WI38 (cell line): ENCODE data around the gene TFRC.
"Not testable (repeated sequence)": the region's sequence is repeated elsewhere in the genome, so short reads cannot be mapped to it uniquely, and the experiment has no call there.

Experiments used
- H3K4me3 ChIP-seq: 2 replicates; pipeline ENCODE4 v1.5.1; 2011; ENCODE audit warnings: low read depth, mild to moderate bottlenecking, control low read depth, low read length
- CTCF ChIP-seq: IDR thresholded peaks from 2 replicates; pipeline ENCODE4 v1.5.1; 2012; ENCODE audit warnings: low read depth, mild to moderate bottlenecking, control low read depth, low read length

TFRC gene

DNA sequence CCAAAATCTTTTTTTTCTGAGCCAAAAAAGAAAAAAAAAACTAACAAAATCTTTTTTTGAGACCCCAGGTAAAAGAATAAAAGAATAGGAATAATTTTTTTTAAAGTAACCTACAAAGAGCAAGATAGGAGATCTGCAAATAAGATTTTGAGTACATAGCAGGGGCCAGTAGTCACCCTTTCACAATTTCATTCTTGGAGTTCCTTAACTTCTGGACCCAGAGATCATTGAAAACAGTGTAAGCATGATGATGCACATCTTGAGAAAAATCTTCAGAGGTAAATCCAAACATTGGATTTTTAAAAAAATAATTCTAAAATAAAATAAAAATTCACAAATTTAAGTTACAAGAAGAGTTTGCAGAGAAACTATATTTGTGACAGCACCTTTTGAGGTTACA is 18.8 kb downstream of the TFRC start:
- TF ChIP-seq CTCF = no peak
- H3K4me3 ChIP-seq = no peak overlapping the region

DNA sequence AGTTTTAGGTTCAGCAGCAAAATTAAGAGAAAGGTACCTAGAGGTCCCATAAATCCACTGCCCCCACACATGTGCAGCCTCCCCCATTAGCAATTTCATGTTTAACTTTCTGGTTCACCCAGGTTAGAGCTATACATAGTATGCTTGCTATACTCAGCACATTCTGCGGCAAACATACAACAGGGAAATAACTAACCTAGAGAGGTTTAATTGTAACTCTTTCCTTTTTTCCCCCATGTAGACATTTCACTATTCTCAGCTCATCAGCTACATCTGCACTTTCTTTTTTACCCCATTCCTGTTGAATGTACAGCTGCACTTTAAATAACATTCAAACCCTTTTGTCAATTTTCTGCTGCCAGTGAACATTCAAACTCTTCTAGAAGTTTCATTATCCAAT is 21.1 kb downstream of the TFRC start:
- no peak overlapping the region for H3K4me3 ChIP-seq

DNA sequence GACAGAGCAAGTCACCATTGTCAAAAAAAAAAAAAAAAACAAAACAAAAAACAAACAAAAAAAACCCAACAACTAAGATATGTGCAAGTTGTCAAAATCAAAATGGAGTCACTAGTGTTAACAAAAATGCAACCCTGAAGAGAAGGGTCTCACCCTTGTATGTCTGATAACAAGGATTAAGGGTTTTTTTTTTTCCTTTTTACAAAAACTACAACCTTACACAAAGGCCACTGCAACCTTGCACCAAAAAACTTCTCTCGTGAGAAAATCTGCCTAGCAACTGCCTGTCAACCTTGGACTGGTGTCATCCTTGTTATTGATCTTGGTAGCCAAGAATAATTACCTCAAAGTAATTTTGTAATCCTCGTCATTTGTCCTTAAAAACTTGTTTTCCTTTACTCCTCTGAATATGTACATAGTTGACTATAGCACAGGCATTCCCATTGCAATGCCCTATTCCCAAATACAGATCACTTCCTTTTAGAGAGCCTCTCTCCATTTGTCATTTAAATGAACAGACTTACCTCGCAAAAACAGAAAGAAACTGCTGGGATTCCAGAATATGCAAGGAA is 24.0 kb downstream of the TFRC start:
- no peak for TF ChIP-seq CTCF
- no peak overlapping the region for H3K4me3 ChIP-seq

More for the DNA sequence above, 21.1 kb downstream of the TFRC start:
- no peak for TF ChIP-seq CTCF

DNA sequence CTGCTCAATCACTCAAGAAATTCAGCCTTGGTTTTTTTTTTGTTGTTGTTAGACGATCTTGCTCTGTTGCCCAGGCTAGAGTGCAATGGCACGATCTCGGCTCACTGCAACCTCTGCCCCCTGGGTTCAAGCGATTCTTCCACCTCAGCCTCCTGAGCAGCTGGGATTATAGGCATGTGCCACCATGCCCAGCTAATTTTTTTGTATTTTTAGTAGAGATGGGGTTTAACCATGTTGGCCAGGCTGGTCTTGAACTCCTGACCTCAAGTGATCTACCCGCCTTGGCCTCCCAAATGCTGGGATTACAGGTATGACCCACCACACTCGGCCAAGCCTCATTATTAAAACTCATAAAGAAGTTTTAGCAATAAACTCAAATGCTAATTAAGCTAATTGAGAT is 25.5 kb downstream of the TFRC start:
- H3K4me3 ChIP-seq = not testable (repeated sequence)

DNA sequence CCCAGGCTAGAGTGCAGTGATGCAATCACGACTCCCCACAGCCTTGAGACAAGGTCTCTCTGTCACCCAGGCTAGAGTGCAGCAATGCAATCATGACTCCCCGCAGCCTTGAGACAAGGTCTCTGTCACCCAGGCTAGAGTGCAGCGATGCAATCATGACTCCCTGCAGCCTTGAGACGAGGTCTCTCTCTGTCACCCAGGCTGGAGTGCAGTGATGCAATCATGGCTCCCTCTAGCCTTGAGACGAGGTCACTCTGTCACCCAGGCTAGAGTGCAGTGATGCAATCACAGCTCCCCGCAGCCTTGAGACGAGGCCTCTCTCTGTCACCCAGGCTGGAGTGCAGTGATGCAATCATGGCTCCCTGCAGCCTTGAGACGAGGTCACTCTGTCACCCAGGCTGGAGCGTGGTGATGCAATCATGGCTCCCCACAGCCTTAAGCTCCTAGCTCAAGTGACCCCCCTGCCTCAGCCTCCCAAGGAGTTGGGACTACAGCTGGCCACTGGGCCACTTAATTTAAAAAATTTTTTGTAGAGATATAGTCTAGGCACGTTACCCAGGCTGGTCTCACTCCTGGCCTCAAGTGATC is 26.1 kb downstream of the TFRC start:
- no peak overlapping the region for H3K4me3 ChIP-seq
- TF ChIP-seq CTCF = no peak

DNA sequence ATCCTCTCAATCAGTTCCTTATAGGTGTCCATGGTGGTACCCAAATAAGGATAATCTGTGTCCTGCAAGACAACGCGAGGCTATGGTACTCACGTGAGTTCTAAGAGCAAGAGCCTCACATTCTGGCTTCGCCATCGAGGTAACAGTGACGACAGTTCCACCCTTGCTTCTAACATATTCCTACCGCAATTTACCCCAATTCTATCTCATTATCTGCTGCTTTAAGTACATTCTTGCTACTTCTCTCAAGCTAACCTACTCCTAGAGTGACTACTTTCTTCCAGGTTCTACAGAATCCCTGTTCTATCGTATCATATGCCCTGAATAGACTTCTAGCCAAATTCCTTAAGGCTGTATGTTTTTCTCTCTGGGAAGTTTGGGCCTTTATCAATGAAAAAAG is 26.6 kb downstream of the TFRC start:
- no peak overlapping the region for H3K4me3 ChIP-seq
- no peak for TF ChIP-seq CTCF

- TF ChIP-seq CTCF = no peak
- no peak overlapping the region for H3K4me3 ChIP-seq
Measured at GRCh38 chr3:196054661-196055060, 27.2 kb downstream of the TFRC start.

DNA sequence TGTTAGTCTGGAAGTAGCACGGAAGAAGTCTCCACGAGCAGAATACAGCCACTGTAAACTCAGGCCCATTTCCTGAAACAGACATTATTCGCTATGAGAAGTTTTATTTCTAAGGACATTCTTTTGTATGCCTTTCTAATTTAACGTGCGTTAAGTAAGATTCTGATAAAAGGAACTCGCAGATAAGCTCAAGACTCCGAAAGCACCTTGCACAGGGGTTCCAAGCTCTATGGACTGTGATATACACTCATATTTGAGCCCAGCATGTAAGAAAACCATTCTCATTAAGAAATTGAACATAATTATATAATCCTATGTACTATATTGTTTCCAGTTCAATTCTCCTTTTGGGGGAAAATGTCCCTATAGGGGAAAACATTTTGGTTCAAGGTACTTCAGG is 28.4 kb downstream of the TFRC start:
- no peak overlapping the region for H3K4me3 ChIP-seq
- TF ChIP-seq CTCF = no peak
